Measurements from ENCODE around the gene SARDH.

GRCh38 chr9:133785753-133786370 is 47.7 kb upstream of the SARDH start:
- TF ChIP-seq POLR2A (IDR thresholded peaks at IDR 0.05), result no peak
- TF ChIP-seq, protein P1, sequence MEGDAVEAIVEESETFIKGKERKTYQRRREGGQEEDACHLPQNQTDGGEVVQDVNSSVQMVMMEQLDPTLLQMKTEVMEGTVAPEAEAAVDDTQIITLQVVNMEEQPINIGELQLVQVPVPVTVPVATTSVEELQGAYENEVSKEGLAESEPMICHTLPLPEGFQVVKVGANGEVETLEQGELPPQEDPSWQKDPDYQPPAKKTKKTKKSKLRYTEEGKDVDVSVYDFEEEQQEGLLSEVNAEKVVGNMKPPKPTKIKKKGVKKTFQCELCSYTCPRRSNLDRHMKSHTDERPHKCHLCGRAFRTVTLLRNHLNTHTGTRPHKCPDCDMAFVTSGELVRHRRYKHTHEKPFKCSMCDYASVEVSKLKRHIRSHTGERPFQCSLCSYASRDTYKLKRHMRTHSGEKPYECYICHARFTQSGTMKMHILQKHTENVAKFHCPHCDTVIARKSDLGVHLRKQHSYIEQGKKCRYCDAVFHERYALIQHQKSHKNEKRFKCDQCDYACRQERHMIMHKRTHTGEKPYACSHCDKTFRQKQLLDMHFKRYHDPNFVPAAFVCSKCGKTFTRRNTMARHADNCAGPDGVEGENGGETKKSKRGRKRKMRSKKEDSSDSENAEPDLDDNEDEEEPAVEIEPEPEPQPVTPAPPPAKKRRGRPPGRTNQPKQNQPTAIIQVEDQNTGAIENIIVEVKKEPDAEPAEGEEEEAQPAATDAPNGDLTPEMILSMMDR (IDR thresholded peaks at IDR 0.05), result no peak
